Iris pigment epithelial cell (primary cell): ENCODE results near the gene CLDN5.

Experiments used
- DNase-seq: peaks from one replicate; pipeline ENCODE4 v3.0.0-alpha.2; 2011; ENCODE audit warnings: low read depth

The CLDN5 gene

DNA sequence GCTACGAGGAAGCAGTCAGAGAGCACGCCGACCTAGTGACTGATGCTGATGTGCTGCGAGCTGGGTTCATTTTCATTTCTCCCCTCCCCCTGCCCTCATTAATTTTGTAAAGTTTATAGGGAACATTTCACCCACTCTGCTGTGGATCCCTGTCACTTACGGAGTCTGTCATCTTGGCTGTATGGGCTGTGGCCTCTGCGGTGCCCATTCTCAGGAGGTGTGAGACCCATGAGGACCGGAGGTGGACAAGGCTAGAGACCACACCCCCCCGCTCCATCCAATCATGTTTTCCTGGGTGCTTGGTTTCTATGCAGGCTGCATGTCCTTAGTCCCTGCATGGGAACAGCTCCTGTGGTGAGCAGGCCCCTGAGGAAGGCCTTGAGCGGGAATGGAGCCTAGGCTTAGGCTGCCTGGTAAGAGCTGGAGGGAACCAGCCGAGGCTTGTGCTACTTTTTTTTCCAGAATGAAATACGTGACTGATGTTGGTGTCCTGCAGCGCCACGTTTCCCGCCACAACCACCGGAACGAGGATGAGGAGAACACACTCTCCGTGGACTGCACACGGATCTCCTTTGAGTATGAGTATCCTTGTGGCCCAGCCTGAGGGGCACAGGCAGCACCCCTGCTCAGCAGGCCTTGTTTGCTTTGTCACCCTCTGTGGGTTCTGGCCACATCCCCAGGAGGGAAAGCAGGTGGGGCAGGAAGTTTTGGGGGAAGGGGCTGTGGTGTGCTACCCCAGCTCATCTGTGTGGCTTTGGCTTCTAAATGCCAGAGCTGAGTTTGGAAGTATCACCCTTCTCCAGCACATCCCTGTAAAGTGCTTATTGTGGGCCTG, 19.1 kb downstream of the CLDN5 start:
- no peak for DNase-seq

DNA sequence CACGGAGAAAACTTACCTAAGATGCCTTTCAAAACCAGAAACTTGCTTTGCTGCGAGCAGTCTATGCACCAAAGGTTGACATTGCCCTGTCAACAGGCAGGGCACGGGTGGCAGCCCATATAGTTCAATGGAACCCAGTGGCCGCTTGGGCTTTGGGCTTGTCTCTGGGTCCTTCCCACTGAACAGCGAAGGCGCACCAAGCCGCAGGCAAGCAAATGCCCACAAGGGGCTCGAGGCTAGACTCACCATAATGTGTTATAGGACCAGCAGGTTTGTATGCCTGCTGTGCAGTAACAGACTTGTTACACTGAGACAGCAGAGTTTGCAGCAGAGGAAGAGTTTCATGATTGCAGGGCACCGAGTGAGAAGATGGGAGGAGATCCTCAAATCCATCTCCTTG, 20.3 kb downstream of the CLDN5 start:
- DNase-seq: no peak

DNA sequence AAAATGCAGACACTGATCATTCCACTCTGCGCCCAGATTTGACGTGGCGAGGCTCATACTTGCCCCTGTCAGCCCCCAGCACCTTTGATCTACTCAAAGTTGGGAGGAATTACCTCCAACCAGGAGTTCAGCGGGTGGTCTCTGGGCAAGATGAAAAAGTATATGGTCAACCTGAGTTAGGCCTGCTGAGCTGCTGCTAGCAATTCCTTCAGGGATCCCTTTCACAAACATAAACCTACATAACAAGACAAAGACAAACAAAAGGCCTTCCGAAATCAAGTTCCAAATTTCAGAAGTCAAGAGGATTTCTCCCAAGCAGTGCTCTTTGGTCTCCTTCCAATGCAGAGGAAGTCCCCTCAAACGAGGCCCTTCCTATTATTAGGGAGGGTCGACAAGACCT, 20.8 kb downstream of the CLDN5 start:
- DNase-seq: no peak

GRCh38 chr22:19501897-19502447, 22.2 kb downstream of the CLDN5 start:
- DNase-seq: no peak

- no peak for DNase-seq
These were observed 24.3 kb downstream of the CLDN5 start for GRCh38 chr22:19499880-19500242.

DNA sequence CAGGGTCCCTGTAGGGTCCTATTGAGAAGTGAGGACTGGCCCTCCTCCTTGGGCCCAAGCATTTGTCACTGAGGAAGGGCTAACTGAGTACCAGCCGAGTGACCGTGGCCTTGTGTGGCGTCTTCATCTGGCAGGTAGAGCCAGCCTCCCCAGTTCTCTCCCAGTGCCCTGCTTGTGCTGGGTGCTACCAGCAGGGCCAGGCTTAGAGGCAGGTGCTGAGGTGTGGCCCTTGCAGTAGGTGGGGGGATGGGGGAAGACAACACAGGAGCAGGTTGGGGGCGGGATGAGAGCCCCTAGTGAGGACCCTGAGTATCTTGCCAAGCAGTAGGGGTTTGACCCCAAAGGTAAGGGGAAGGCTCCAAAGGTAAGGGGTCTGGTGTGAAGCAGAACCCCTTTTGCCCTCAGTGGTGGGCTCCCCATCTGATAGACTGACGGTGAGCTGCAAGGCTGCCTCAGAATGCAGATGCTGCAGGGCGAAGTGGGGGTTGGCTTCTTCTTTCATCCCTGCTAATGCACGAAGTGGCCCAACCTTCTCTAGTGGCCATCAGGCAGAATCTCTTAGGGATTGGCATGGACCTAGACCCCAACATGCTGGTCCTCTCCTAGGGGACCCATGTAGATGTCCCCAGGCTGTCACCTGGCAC, 24.9 kb downstream of the CLDN5 start:
- DNase-seq: no peak

DNA sequence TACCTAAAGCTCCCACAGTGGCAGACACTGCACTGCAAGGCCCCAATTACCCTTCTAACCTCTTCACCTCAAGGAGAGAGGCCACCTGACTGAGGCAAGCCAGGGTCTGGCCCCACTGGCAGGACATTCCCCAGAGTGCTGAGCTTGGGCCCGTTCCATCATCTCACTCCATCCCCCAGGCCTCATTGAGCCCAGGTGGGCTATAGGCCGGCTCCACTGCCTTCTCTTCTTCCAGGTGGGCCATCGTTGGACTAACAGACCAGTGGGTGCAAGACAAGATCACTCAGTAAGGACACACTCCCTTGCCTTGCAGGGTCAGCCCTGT, 25.4 kb downstream of the CLDN5 start:
- DNase-seq: no peak

GRCh38 chr22:19498154-19498865, 25.9 kb downstream of the CLDN5 start:
- DNase-seq: no peak

GRCh38 chr22:19497245-19497644, 27.0 kb downstream of the CLDN5 start:
- DNase-seq: peak; percentile 96

GRCh38 chr22:19496324-19496630, 27.9 kb downstream of the CLDN5 start:
- DNase-seq: no peak

DNA sequence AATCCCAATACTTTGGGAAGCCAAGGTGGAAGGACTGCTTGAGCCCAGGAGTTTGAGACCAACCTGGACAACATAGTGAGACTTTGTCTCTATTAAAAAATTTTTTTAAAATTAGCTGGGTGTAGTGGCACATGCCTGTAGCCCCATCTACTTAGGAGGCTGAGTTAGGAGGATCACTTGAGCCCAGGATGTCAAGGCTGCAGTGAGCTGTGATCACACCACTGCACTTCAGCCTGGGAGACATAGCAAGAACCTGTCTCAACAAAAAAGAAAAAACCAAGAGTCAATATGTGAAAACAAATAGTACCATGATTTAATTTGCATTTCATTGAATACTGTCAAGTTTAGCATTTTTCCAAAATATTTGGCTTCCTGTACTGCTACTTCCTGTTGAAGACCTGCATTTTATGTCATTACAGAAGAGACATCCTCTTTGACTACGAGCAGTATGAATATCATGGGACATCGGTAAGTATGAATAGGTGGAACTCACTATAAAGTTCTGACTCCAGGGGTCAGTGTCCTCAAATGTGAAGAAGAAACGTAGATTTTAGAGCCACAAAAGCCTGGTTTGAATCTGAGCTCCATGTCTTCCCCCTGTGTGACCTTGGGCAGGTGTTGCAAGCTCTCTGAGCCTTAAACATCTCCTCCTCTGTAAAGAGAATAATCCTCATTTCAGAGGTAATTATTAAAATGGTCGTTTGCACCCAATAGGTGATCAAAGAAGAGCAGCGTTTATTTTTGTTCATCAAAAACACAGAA, 28.5 kb downstream of the CLDN5 start:
- peak; percentile 50 for DNase-seq

- DNase-seq: no peak
These were observed 29.5 kb downstream of the CLDN5 start for GRCh38 chr22:19494676-19495173.

DNA sequence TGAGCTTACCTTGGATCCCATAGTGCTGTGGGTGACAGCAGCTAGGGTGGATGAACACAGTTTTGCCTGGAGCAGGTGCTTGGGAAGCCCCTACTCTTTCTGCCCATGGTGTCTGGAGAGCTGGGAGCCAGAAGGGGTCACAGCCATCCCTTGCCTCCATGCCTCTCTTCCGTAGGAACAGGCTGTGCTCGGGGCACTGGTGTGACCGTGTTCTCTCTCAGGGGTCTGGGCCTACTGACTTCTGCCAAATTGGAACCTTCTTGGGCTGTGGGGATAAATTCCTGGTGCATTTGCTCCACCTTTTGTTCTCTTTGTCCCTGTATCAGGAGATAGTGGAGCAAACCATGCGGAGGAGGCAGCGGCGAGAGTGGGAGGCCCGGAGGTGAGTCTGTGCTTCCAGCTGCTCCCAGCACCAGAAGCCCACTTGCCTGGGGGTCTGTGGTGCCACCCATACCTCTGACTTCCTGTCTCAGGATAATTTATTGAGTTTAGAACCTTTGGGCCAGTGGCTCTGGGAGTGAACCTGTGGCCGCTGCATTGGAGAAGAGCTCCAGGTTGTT, 30.1 kb downstream of the CLDN5 start:
- no peak for DNase-seq

GRCh38 chr22:19492504-19493174, 31.6 kb downstream of the CLDN5 start:
- no peak for DNase-seq

GRCh38 chr22:19490628-19491230, 33.5 kb downstream of the CLDN5 start:
- DNase-seq: no peak

DNA sequence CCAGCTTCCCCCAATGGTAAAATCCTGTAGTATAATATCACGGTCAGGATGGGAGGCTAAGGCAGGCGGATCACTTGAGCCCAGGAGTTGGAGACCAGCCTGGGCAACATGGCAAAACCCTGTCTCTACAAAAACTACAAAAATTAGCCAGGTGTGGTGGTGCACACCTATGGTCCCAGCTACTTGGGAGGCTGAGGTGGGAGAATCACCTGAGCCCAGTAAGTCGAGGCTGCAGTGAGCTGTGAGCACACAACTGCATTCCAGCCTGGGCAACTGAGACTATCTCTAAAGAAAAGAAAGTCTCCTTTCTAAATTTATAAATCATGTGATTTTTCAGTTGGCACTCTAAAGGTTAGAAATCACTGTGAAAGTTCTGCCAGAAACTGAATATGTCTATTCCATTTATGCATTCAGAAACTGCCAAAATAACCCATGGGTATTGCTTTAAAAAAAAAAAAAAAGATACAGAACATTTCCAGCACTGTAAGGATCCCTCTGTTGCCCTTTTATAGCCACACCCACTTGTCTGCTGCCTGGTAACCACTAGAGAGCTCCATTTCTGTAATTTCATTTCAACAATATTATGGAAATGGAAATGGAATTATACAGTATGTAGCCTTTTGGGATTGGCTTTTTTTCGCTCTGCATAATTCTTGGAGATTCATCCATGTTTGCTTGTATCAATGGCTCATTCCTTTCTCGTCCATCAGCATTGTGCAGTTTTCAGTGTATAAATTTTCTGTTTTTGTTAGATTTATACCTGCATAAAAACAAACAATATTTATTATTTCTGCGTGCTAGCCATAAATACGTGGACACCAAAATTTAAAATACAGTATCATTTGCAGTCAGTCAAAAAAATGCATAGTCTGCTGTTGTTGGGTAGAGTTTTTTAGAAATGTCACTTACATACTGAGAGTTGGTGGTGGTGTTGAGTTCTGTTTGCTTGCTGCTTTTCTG, 35.0 kb downstream of the CLDN5 start:
- peak; percentile 45 for DNase-seq

DNA sequence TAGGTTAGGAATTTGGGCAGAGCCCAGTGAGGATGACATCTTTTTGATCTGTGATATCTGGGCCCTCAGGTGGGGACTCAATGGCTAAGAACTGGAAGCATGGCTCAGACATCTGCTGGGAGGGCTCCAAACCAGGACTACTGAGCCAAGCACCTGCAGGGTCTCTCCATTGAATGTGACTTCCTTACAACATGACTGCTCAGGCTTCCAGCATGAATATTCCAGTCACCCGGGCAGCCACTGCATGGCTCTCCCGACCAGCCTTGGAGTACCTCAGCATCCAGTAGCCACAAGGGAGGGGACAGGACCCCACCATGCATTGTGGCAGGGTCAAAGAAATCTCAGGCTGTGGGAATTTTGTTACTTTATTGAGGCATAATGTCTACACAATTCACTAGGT, 35.9 kb downstream of the CLDN5 start:
- DNase-seq: no peak

DNA sequence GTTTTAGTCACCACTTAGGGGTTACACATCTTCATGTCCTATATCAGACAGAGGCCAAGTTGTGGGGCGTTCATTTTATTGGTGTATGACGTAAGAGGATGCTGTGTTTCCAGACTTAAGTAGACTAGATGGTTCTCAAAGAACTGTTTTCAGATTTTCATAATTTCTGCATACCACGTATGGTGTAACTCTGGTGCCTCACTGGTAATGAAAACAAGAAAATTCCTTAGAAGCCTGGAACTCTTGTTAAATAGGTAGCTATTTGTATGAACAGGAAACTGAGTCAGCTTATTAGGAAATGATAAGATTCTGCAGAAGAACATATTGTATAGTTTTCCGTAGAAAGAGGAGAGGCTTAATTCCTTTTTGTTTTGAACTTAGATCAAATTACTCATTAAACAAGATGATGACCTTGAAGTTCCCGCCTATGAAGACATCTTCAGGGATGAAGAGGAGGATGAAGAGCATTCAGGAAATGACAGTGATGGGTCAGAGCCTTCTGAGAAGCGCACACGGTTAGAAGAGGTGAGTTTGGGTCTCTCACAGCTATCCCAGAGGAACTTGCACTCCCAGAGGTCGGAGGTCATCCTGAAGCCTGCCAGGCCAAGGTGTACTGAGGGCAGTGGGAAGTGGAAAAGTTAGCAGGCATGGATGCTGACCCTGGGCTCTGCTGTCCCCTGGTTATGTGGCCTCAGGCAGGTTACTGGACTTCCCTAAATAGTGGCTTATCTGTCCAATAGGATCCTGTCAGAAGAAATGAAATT, 40.5 kb downstream of the CLDN5 start:
- peak; percentile 98 for DNase-seq

- no peak for DNase-seq
These were observed 41.9 kb downstream of the CLDN5 start for GRCh38 chr22:19482297-19482696.
